GM19468 (cell line): ENCODE results near the gene FGF16.
"Not testable (repeated sequence)": the region's sequence is repeated elsewhere in the genome, so short reads cannot be mapped to it uniquely, and the experiment has no call there.

ENCODE experiments used
- ATAC-seq: cut with Tn5 transposase; IDR thresholded peaks from one replicate; pipeline ENCODE4 v1.9.1; 2021; ENCODE audit warnings: mild to moderate bottlenecking, moderate library complexity, moderate number of reproducible peaks; ENCODE audit not compliant: unreplicated experiment; ENCODE audit errors: extremely low read depth

Gene FGF16

DNA sequence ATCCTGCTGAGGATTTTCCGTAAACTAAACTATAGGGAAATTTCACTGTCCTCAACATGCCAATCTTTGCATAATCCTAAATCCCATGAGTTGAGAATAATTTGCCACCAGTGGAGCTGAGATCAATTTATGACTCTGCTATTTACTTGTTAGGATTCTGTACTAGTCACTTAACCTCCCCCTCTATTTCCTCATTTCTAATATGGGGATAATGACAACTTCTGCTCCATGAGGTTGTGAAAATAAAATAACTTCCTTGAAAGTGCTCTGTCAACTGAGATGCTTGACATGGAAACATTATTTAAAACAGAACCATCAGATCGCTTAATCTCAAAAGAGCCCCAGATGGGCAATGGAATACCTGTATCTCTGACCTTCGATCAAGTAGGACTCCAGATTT is 2.6 kb upstream of the FGF16 start:
- no peak for ATAC-seq

DNA sequence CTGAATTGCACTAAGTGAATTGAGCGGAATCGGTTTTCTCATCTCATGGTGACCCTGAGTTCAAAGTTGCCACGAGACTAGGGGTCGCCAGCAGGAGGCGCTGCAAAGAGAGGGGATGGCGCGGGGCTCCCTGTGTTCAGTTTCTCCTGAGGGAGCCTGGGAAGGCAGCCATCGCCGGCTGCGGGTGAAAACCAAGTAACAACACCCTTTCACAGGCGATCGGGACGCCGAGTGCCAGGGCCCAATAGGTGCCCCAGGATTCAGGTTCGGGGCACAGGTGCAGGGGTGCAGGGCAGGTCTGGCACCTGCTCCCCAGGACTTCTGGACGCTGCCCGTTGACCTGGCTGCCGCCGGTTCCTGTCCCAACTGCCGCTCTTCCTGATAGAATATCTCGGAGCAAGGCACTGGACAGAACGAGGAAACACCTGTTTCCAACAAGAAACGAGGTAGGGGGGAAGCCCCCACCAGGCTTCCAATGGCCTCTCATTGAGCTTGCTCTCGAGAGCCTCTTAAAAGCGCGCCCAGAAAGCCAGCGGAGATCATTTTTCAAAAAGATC is 1.1 kb upstream of the FGF16 start:
- ATAC-seq = no peak

DNA sequence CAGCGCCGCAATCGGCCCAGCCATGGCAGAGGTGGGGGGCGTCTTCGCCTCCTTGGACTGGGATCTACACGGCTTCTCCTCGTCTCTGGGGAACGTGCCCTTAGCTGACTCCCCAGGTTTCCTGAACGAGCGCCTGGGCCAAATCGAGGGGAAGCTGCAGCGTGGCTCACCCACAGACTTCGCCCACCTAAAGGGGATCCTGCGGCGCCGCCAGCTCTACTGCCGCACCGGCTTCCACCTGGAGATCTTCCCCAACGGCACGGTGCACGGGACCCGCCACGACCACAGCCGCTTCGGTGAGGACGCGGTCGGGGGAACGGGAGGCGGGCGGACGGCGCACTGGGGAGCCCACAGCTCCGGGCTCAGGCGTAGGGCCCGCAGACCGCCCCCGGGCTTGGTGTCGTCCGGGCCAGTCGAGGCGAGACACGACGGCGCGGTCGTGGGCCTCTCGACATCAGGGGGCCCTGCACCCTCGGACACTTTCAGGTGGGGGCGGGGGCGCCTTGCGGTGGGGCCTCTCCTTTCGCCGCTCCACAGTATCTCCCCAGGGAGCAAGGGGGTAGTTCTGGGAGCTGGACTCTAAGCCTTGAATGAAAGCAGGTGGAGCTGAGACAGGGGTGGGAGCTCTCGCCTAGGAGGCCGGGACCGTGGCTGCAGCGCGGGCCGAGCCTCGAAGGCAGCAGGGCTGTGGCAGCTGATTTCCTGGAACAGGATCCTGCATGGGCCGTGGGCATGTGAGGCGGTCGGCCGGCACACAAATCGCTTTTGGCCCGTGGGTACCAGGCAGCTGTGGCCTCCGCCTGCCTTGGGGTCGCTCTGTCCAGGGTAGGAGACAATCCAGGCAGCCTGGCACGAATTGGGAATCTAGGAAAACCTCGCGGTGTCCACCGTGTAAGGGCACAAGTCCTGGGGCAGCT is 722 bp downstream of the FGF16 start:
- ATAC-seq = no peak

DNA sequence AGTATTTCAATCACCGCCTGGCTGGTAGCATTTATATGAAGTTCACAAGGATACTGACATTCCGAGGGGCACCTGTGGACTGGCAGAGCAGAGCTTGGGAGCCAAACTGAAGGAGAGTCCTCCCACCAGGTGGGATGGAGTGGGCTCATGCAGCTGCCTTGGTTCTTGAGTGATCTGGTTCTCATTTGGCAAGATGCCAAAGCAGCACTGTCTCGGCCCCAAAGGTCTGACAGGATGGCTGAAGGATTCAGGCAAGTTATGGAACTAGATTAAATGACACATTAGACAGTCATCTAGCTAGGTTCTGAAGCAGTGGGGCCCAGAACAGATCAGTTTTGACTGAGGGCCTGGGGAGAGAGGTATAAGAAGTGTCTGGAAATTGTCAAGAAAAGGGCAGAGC is 3.2 kb downstream of the FGF16 start:
- ATAC-seq = no peak

DNA sequence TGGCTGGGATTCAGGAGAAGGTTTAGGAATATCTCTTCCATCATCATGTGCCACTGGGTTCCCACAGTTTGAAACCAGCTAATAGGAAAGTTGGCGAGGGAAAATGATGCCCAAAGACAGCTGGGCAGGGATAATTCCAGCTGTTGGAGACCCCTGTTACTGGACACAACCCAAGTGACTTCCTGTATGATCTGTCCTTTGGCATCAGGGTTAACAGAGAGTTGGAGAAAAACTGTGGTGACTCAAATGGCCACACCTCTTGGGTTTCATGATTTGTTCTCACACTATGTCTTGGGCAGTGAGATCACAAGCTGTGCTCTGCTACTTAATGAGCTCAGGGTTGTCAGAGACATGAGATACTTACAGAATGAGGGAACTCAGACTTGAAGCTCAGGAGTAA is 3.8 kb downstream of the FGF16 start:
- ATAC-seq = no peak

DNA sequence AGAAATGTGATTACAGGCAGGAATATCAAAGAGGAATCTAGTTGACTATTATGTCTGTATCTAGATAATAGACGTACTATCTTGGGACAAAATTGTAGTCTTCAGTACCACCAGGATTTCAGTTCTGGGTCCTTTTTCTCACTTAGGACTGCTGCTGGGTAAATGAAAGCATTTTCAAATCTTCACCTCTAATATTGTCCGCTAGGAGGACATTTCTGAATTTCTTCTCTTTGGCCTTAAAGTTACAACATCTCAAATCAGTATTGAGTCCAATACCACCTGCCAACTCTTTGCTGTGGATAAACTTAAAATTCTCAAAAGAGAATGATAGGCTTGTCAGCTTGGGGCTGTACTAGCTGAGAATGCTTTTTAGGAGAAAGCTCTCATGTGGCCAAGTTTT is 6.0 kb downstream of the FGF16 start:
- ATAC-seq = no peak

DNA sequence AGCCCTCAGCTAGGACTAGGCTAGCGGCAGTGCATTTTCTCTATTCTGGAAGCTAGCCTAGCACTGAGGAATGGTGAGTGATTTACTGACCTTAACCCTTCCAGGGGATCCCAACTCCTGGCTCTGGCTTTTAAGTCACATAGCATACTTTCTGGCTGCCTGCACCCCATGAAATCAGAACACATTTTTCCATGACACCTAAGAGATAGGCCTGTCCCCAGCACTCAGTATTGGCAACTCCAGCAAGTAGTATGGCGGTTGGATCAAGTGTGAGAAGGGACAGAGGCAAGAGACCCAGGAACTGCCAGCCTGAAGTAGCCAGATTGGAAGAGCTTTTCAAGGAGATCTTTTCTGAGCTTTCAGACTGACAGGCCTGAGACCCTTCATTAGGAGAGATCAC is 8.2 kb downstream of the FGF16 start:
- ATAC-seq = no peak

DNA sequence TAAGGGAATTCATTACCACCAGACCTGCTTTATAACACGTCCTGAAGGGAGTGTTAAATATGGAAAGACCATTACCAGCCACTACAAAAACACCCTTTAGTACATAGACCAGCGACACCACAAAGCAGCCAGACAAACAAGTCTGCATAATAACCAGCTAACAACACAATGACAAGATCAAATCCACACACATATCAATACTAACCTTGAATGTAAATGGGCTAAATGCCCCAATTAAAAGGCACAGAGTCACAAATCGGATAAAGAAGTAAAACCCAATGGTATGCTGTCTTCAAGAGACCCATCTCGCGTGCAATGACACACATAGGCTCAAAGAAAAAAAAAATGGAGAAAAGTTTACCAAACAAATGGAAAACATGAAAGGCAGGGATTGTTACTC is 36.9 kb downstream of the FGF16 start:
- no peak for ATAC-seq

DNA sequence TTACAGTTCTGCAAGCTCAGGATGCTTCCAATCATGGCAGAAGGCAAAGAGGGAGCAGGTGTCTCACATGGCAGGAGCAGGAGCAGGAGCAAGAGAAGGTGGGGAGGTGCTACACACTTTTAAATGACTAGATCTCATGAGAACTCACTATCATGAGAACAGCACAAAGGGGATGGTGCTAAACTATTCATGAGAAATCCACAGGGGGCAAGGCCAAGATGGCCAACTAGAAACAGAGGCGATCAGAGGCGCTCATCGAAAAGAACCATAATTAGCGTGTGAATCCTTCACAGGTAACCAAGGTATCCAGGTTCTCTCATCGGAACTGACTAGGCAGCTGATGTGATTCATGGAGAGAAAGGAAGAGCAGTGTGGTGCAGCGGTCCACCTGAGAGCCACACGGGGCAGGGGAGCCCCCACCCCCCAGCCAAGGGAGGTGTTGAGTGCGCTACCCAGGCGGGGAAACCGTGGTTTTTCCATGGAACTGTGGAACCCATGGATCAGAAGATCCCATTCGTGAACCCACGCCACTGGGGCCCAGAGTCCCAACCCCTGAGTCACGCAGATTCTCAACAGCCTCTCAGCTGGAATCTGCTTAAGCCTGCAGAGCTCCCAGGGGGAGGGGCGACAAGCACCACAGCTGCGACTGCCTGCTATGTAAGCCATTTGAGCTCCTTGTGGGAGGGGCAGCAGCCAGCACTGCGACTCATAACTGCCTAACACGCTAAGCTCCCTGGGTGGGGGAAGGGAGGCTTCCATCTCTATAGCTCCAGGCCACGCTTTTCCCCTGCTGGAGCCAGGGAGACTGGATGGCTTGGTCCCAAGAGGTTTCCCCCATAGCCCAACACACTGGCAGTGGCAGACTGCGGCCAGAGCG is 46.7 kb downstream of the FGF16 start:
- no peak for ATAC-seq

DNA sequence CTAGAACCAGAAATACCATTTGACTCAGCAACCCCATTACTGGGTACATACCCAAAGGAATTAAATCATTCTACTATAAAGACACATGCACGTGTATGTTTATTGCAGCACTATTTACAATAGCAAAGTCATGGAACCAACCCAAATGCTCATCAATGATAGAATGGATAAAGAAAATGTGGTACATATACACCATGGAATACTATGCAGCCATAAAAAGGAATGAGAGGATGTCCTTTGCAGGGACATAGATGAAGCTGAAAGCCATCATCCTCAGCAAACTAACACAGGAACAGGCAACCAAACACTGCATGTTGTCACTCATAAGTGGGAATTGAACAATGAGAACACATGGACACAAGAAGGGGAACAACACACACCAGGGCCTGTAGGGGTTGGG is 53.0 kb downstream of the FGF16 start:
- ATAC-seq = not testable (repeated sequence)

DNA sequence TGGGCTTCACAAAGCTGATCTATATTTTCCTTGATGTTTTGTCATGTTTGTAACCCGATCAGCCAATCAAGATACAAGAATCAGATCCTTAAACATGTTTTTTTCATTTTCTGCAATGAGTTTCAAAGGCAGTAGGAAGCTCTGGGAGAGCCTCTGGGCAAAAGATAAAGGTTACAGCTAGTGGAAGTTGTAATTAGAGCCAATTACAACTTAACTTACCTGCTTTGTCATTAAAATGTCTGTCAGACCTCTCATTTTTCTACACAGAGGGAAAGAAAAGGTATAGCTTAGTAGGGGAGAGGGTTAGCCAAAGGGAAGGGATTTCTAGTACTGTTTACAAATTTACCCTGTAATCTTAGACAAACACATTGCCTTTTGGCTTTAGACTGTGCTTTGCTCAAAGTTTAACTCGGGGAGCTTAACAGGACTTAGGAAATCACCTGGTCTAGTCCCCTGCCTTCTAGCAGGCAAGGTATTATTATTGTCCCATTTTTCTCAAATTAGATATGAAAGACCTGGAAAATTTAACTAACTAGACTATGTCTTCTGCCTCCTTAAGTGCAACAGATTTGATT is 55.8 kb downstream of the FGF16 start:
- ATAC-seq = no peak

DNA sequence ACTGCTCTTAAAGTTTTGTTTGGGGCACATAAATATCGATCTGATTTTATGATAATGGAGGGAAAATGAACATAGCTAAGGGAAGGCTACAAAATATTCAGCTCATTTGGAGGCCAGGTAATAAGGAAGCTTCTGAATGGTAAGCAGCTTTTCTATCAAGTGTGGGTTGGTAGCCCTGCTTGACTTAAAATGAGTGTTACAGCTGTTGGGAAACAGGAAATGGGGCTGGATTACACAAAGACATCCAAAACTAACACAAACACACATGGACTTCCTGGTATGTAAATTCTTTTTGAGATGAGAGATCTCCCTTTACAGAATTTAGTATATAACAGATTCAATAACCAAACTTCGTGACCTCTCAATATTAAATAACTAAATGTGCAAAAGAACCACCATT is 58.0 kb downstream of the FGF16 start:
- no peak for ATAC-seq
